GM18511 (cell line): ENCODE data around the gene ANKRD30A.
"Not testable (repeated sequence)": the region's sequence is repeated elsewhere in the genome, so short reads cannot be mapped to it uniquely, and the experiment has no call there.

Experiments used
- ATAC-seq: cut with Tn5 transposase; IDR thresholded peaks from one replicate; pipeline ENCODE4 v1.9.1; 2021; ENCODE audit warnings: mild to moderate bottlenecking, moderate library complexity; ENCODE audit not compliant: unreplicated experiment

The ANKRD30A gene

DNA sequence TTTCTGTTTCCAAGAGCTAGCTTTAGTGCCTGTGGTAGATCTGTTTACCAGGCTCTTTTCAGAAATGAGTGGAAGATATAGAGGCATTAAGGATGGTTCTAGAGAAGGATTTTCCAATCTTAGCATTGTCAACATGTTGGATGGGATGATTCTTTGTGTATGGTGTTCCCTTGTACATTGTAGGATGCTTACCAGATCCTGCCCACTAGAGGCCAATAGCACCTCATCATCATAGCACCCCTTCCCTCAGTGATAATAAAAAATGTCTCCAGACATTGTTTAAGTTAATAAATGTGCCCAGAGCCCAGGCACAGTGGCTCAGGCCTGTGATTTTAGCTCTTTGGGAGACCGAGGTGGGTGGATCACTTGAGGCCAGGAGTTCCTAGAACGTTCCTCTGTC, 121.2 kb downstream of the ANKRD30A start:
- no peak for ATAC-seq

DNA sequence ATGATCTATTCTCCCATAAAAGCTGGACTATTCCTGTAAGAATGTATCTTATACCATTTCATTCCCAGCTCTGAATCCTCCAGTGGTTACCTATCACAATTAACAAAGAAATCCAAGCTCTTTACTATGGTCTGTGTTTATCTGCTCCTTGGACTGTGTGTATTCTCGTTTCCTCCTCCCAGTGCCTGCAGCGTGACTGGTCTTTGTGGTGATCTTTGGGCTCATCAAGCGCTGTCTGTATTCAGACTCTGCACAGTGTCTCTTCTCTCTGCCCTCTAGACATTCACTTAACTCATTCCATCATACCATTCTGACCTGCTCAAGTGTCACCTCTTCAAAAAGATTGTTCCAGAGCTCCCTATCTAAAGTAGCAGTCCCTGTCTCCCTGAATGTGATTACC, 130.4 kb downstream of the ANKRD30A start:
- ATAC-seq, result not testable (repeated sequence)

DNA sequence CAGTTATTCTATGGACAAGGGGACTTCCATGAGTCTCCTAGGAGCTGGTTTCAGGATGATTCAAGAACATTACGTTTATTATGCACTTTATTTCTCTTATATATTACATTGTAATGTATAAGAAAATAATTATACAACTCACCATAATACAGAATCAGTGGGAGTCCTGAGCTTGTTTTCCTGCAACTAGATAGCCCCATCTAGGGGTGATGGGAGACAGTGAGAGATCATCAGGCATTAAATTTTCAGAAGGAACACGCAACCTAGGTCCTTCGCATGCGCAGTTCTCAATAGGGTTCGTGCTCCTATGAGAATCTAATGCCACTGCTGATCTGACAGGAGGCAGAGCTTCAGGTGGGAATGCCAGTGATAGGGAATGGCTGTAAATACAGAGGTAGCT, 137.9 kb downstream of the ANKRD30A start:
- ATAC-seq, result no peak

GRCh38 chr10:37268266-37268665, 142.9 kb downstream of the ANKRD30A start:
- ATAC-seq, result no peak

- no peak for ATAC-seq
Measured at GRCh38 chr10:37269554-37270256, 144.3 kb downstream of the ANKRD30A start.

DNA sequence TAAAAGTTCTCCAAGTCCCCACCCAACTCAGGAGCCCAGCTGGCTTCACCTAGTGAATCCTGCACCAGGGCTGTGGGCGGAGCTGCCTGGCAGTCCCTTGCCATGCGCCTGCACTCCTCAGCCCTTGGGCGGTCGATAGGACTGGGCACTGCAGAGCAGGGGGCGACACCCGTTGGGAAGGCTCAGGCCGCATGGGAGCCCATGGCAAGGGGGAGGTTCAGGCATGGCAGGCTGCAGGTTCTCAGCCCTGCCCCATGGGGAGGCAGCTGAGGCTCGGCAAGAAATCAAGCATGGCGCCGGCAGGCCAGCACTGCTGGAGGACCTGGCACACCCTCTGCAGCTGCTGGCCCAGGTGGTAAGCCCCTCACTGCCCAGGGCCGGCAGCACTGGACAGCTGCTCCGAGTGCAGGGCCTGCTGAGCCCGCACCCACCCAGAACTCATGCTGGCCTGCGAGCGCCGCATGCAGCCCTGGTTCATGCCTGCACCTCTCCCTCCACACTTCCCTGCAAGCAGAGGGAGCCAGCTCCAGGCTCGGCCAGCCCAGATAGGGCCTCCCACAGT, 149.9 kb downstream of the ANKRD30A start:
- no peak for ATAC-seq

DNA sequence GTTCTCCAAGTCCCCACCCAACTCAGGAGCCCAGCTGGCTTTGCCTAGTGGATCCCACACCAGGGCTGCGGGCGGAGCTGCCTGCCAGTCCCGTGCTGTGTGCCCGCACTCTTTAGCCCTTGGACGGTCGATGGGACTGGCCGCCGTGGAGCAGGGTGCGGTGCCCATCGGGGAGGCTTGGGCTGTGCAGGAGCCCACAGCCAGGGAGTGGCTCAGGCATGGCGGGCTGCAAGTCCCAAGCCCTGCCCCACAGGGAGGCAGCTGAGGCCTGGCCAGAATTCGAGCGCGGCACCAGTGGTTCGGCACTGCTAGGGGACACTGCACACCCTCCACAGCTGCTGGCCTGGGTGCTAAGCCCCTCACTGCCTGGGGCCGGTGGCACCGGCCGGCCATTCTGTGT, 159.7 kb downstream of the ANKRD30A start:
- no peak for ATAC-seq

- no peak for ATAC-seq
Measured at GRCh38 chr10:37289833-37290464, 164.6 kb downstream of the ANKRD30A start.

- no peak for ATAC-seq
Measured at GRCh38 chr10:37301271-37301670, 175.9 kb downstream of the ANKRD30A start.

GRCh38 chr10:37304036-37304435, 178.6 kb downstream of the ANKRD30A start:
- no peak for ATAC-seq

DNA sequence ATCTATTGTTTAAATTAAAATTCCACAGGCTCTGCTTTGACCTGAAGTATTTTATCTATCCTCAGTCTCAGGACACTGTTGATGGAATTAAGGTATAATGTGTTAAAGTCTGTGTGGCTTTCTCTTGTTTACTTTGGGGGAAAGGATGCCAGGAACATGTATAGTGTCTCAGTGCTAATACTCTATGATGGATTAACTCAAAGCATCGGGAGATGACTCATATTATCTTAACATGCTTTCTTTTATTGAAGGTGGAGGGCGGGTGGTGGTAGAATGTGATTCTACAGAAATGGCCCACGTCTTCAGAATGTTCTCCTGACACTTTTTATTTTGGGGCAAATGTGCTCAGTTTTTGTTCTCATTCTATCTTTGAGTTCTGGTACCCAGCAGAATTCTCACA, 189.0 kb downstream of the ANKRD30A start:
- no peak for ATAC-seq

DNA sequence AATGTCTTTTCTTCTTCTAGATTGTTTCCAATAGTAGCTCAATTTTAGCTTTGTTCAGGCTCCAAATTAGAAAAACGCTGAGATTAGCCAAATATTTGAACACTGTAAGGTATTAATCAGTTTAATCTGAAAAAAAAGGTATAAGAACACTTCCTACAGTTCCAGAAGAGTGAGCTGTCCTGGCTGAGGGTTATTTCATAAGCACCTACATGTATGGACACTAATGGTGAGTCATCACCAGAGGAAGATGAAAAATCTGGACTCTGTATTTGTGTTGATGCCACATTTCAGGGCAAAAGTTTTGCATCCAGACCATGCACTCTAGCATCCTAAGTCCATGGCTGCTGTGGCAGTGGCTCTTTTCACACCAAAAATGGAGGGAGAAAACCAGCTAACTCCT, 189.5 kb downstream of the ANKRD30A start:
- ATAC-seq, result no peak

- no peak for ATAC-seq
Measured at GRCh38 chr10:37344413-37344812, 219.0 kb downstream of the ANKRD30A start.

- ATAC-seq, result no peak
Measured at GRCh38 chr10:37379991-37380390, 254.6 kb downstream of the ANKRD30A start.

- no peak for ATAC-seq
Measured at GRCh38 chr10:37381271-37381670, 255.9 kb downstream of the ANKRD30A start.

GRCh38 chr10:37384923-37385322, 259.5 kb downstream of the ANKRD30A start:
- no peak for ATAC-seq

DNA sequence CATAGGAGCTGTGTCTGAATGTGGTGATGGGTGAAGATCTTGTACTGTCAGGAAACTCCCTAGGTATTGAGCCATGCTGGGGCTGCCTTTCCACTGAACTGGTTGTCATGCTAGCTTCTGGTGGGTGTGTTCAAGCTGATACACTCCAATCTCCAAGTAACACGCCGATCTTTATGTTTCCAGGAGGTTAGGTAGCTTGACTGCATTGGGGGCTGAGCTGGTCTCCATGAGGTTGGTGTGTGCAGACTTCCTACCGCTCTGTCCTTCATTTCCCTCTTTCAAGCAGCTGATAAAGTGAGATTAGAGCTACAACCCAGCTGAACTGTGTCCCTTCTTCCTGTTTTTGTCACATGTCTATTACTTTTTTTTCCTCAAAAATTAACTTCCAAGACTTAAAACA, 265.5 kb downstream of the ANKRD30A start:
- ATAC-seq, result no peak

DNA sequence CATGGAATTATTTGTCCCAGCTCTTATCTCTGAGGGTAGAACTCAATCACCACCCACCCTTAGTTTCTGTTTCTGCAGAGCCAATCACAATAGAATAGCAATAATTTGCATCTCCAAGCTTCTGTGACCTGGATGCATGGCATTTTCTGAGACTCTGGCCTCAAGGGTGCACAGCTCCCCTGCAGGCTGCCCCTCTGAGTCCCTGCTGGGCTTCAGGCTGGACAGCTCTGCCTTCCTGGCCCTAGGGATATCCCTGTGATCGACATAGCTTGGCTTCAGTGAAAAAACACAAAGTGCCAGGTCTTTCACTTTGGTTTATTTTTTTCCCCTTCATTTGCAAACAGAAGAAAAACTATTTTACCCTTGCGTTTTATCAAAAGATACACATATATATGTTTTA, 275.4 kb downstream of the ANKRD30A start:
- ATAC-seq, result not testable (repeated sequence)

DNA sequence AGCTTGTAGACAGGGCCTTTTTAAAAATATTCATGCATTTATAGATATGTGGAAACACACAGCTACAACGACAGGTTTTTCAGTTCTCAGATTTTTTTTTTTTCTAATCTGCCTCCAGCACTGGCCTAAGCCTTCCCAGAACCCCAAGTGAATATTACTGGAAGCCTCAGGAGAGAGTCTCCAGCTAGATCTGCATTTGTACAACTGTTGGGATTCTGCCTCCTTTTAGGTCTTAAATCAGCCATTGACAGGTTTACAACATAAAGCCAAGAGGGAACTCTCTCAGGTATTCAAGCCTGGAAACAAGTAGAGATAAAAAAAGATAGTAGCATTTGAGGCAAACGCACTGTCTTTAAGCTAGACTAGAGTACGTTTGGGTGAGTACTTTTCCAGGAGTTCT, 275.8 kb downstream of the ANKRD30A start:
- ATAC-seq, result no peak

GRCh38 chr10:37403776-37404175, 278.4 kb downstream of the ANKRD30A start:
- ATAC-seq, result no peak
